CD8-positive, alpha-beta memory T cell (primary cell): ENCODE results near the gene ERG. TPM values are rescaled to one million over a fixed set of nuclear protein-coding genes. Genes with fewer than 3 reads are reported as not detected.

ENCODE experiments used
- CTCF ChIA-PET: fragments of 350-600 bp; sonication (Branson Sonifier 250); formaldehyde crosslinking; loops from one replicate; lab custom pipeline; 2021; ENCODE audit warnings: antibody characterized with exemption; lab: Charles Lee
- POLR2A ChIA-PET: fragments of 350-600 bp; sonication (Branson Sonifier 250); formaldehyde crosslinking; loops from one replicate; lab custom pipeline; 2021; ENCODE audit warnings: antibody characterized with exemption; lab: Charles Lee
- DNase-seq, 5 donors: peaks; one replicate each; pipeline versions ENCODE4 v3.0.0 to v3.0.0-alpha.2; 2020 to 2022; ENCODE audit warnings: mixed read lengths in 1 of 5
- H3K27ac ChIP-seq: one replicate; pipeline ENCODE4 v1.7.0; 2013; ENCODE audit warnings: low read depth, mild to moderate bottlenecking, low read length, moderate library complexity
- H3K27me3 ChIP-seq: 2 replicates; pipeline ENCODE4 v1.7.0; 2013; ENCODE audit warnings: low read length, mild to moderate bottlenecking; ENCODE audit not compliant: insufficient read depth, poor library complexity, severe bottlenecking
- H3K36me3 ChIP-seq: 2 replicates; pipeline ENCODE4 v1.7.0; 2013; ENCODE audit warnings: mild to moderate bottlenecking, low read length, moderate library complexity; ENCODE audit not compliant: insufficient read depth
- H3K4me1 ChIP-seq: 2 replicates; pipeline ENCODE4 v1.7.0; 2013; ENCODE audit warnings: mild to moderate bottlenecking, low read length, moderate library complexity; ENCODE audit not compliant: insufficient read depth
- H3K4me3 ChIP-seq: 2 replicates; pipeline ENCODE4 v1.7.0; 2013; ENCODE audit warnings: mild to moderate bottlenecking, low read length
- H3K9me3 ChIP-seq: 2 replicates; pipeline ENCODE4 v1.7.0; 2013; ENCODE audit warnings: mild to moderate bottlenecking, low read length
- H3K27ac Mint-ChIP-seq, 8 donors: one replicate each; pipeline ENCODE4 v1.8.0; 2020 to 2021; ENCODE audit warnings: mixed read lengths in 8 of 8, mild to moderate bottlenecking in 6 of 8, inconsistent platforms in 3 of 8, moderate library complexity in 3 of 8
- H3K27me3 Mint-ChIP-seq, 2 donors: one replicate each; pipeline ENCODE4 v1.8.0; 2020 to 2021; ENCODE audit warnings: mixed read lengths in 2 of 2, mild to moderate bottlenecking in 1 of 2, moderate library complexity in 1 of 2
- H3K36me3 Mint-ChIP-seq, 3 donors: one replicate each; pipeline ENCODE4 v1.8.0; 2020 to 2021; ENCODE audit warnings: mixed read lengths in 3 of 3, inconsistent platforms in 1 of 3, mild to moderate bottlenecking in 1 of 3
- H3K4me1 Mint-ChIP-seq, 3 donors: one replicate each; pipeline ENCODE4 v1.8.0; 2020 to 2021; ENCODE audit warnings: mixed read lengths in 3 of 3, inconsistent platforms in 1 of 3, mild to moderate bottlenecking in 1 of 3
- H3K4me3 Mint-ChIP-seq, 7 donors: one replicate each; pipeline ENCODE4 v1.8.0; 2020 to 2021; ENCODE audit warnings: mixed read lengths in 7 of 7, mild to moderate bottlenecking in 6 of 7, moderate library complexity in 4 of 7, inconsistent platforms in 2 of 7
- H3K9me3 Mint-ChIP-seq, 5 donors: one replicate each; pipeline ENCODE4 v1.8.0; 2020 to 2022; ENCODE audit warnings: mixed read lengths in 5 of 5, mild to moderate bottlenecking in 3 of 5, moderate library complexity in 2 of 5, inconsistent platforms in 1 of 5
- polyA plus RNA-seq: library from polyadenylated mRNA; unstranded; fragments of 300-500 nt; fragmentation: Illumina TruSeq; gene quantifications from one replicate; pipeline ENCODE4 v1.2.3, GENCODE V29; 2021
- total RNA-seq, 2 experiments: library from RNA; stranded (reverse); gene quantifications; one replicate each; pipeline ENCODE4 v1.2.3, GENCODE V29; 2021

Gene ERG
- total and polyA plus RNA-seq, 3 experiments from 2014 or later: not detected

DNA sequence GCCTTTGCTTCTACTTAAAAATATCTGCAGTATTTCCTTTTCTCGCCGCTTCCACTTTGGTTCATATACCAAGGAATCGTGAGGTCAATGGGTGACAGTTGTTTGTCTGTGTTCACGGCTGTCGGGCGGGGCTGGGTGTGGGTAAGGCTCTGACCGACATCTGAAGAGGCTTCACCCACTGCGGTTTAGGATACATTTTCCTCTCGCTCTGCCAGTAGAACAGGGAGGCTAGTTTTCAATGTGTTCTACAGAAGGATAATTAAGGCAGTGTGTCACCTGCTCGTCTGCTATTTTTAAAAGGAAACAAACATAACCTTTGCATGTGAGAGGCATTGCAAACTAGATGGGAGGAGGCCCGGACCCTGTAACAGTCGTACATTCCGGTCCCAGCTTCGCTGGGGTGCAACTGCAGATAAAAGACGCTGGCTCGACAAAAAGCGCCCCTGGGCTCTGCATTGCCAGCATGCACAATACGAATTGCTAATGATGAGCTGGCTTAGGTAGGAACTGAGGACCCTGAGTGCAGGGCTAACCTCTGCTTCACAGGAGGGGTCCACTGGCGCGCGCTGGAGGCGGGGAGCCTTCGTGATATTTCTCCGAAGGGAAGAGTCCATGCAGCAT, 8.5 kb upstream of the ERG start:
- Mint-ChIP-seq H3K27me3 (peaks cover 6 to 33% of the 10 kb centered on the region in 2 donors), H3K4me3 (peak overlapping the region in 2 of 7 donors; percentile 35 to 44)

DNA sequence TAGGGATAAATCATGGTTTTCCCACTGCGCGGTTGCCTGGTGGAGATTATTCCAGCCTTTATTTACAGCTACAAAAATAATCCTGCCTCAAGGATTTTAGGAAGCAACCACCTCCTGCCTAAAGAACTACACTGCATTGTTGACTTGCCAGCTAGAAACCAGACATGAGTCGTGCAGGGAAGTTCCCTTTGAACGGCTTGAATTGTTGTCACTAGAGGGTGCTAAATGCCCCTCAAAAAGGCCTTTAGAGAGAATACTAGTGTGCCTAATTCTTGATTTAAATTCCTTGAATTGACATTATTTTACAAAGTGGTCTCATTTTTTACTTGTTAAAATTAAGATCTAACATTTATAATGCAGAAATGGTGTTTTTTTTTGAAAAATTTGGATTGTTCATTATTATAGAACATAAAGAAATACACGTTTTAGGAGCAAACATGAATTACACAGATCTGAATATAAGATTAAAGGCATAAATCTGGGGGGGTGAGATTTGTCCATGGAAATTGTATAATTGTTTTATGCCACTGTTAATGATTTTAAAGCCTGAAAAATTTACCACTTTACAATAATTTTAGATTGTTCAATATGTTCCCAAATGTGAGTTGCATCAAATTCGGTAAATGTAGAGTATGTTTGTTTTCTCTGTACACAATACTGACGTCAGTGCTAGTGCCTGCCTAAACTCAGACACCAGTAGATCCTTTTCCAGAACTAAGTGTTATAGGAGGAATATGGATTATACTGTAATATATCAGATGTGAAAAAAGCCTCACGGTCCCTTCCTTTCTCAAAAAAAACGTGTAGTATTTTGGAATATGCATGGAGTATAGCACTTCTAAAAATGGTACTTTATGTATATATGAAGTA, 7.6 kb upstream of the ERG start:
- Mint-ChIP-seq H3K9me3 (no peaks in the 10 kb centered on the region), H3K4me3 (no peak overlapping the region), H3K4me1 (peaks cover 0 to 6% (median 6%) of the 10 kb centered on the region in 3 donors), H3K27ac (no peak overlapping the region), H3K27me3 (peaks cover 7 to 35% of the 10 kb centered on the region in 2 donors), H3K36me3 (no peaks in the 10 kb centered on the region)
- no peaks in the 10 kb centered on the region for H3K27me3 ChIP-seq
- no peaks in the 10 kb centered on the region for H3K9me3 ChIP-seq
- H3K4me1 ChIP-seq: no peaks in the 10 kb centered on the region
- no peak overlapping the region for H3K4me3 ChIP-seq
- ChIA-PET CTCF (no interaction called here), POLR2A (no interaction called here)
- DNase-seq: no peak
- no peaks in the 10 kb centered on the region for H3K36me3 ChIP-seq
- no peak overlapping the region for H3K27ac ChIP-seq

More for the DNA sequence above, 8.5 kb upstream of the ERG start:
- H3K36me3 ChIP-seq: no peaks in the 10 kb centered on the region
- Mint-ChIP-seq H3K27ac (peak overlapping the region in 1 of 8 donors; percentile 76), H3K4me1 (peaks cover 0 to 6% (median 6%) of the 10 kb centered on the region in 3 donors), H3K9me3 (peaks cover 0 to 2% (median 0%) of the 10 kb centered on the region in 5 donors), H3K36me3 (no peaks in the 10 kb centered on the region)
- no peak for DNase-seq
- no peaks in the 10 kb centered on the region for H3K4me1 ChIP-seq
- no peak overlapping the region for H3K4me3 ChIP-seq
- no peaks in the 10 kb centered on the region for H3K27me3 ChIP-seq
- H3K27ac ChIP-seq: no peak overlapping the region
- CTCF ChIA-PET: no interaction called here
- H3K9me3 ChIP-seq: no peaks in the 10 kb centered on the region
- POLR2A ChIA-PET: no interaction called here

DNA sequence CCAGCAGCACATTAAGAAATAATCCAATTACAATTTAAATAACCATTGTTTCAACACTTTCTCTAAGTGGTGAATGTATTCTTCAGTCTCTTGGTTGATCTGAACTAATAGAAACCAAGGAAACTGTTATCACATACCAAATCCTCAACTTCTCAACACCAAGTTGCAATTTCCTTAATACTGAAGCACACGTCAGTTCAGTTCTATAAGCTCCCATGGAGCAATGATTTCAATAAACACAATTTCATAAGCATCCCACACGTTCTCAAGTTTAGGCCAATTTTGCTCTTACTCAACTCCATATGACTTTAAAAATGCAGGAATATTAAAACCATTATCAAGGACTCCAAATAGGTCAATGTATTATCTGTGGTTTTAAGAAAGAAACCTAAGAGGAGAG, 5.8 kb upstream of the ERG start:
- no peaks in the 10 kb centered on the region for H3K36me3 ChIP-seq

DNA sequence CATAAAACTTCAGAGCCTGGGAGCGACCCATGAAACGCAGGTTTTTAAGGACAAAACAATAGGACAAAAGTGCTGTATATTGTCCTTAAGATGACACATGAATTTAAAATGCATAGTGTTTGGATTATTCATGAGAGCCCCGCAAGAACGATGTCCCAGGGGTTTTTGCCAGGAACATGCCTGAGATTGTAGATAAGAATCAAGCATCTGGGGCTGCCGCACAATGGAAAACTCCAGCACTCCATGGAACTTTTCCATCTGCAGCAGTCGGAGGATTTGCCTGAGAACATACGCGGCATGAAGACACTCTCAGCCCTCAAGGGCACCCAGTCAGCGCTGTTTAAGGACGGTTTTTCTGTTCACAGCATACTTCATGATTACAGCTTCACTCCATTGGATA, 5.3 kb upstream of the ERG start:
- no peaks in the 10 kb centered on the region for H3K36me3 ChIP-seq
- no peak for DNase-seq
- H3K9me3 ChIP-seq: no peaks in the 10 kb centered on the region
- ChIA-PET POLR2A (no interaction called here), CTCF (no interaction called here)
- Mint-ChIP-seq H3K36me3 (no peaks in the 10 kb centered on the region), H3K4me3 (no peak overlapping the region), H3K9me3 (no peaks in the 10 kb centered on the region), H3K4me1 (peaks cover 0 to 6% (median 6%) of the 10 kb centered on the region in 3 donors), H3K27ac (no peak overlapping the region), H3K27me3 (peaks cover 7 to 54% of the 10 kb centered on the region in 2 donors)
- no peak overlapping the region for H3K4me3 ChIP-seq
- no peaks in the 10 kb centered on the region for H3K4me1 ChIP-seq
- H3K27me3 ChIP-seq: no peaks in the 10 kb centered on the region
- H3K27ac ChIP-seq: no peak overlapping the region

More for the DNA sequence above, 5.8 kb upstream of the ERG start:
- H3K27me3 Mint-ChIP-seq: peaks cover 7 to 49% of the 10 kb centered on the region in 2 donors
- Histone ChIP-seq H3K27me3 (no peaks in the 10 kb centered on the region), H3K27ac (no peak overlapping the region), H3K9me3 (no peaks in the 10 kb centered on the region), H3K4me1 (no peaks in the 10 kb centered on the region), H3K4me3 (no peak overlapping the region)
- no peaks in the 10 kb centered on the region for H3K9me3 Mint-ChIP-seq
- H3K27ac Mint-ChIP-seq: no peak overlapping the region
- ChIA-PET CTCF (no interaction called here), POLR2A (no interaction called here)
- no peak overlapping the region for H3K4me3 Mint-ChIP-seq
- no peak for DNase-seq
- H3K36me3 Mint-ChIP-seq: no peaks in the 10 kb centered on the region
- H3K4me1 Mint-ChIP-seq: peaks cover 0 to 6% (median 6%) of the 10 kb centered on the region in 3 donors

DNA sequence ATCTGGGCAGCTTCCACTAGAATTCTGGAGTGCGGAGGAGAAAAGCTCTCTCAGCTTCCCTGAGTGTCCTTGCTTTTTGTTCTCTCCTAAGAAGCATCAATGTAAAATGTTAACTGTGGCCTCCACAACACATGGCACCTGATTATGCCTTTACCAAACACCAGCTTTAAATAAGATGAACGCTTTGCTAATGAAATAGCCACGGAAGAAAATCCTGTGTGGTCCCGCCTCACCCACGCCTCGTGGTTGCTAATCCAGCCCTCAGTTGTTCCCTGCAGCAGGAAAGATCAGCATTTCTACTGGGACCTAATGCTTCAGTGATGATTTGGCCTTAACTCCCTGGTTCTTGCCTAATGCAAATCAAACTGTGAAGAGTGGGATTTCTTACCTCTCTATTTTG, 1.8 kb upstream of the ERG start:
- no peak overlapping the region for H3K4me3 ChIP-seq
- H3K4me1 ChIP-seq: no peaks in the 10 kb centered on the region
- no peaks in the 10 kb centered on the region for H3K36me3 Mint-ChIP-seq
- H3K36me3 ChIP-seq: no peaks in the 10 kb centered on the region
- peaks cover 9 to 66% of the 10 kb centered on the region in 2 donors for H3K27me3 Mint-ChIP-seq
- DNase-seq: no peak
- H3K9me3 Mint-ChIP-seq: no peaks in the 10 kb centered on the region
- no peak overlapping the region for H3K27ac ChIP-seq
- no peaks in the 10 kb centered on the region for H3K9me3 ChIP-seq
- no peaks in the 10 kb centered on the region for H3K27me3 ChIP-seq
- no peak overlapping the region for H3K27ac Mint-ChIP-seq
- ChIA-PET CTCF (no interaction called here), POLR2A (no interaction called here)
- H3K4me3 Mint-ChIP-seq: no peak overlapping the region
- no peaks in the 10 kb centered on the region for H3K4me1 Mint-ChIP-seq

GRCh38 chr21:38499296-38499695, 1.0 kb upstream of the ERG start:
- ChIA-PET POLR2A (no interaction called here), CTCF (no interaction called here)
- Mint-ChIP-seq H3K27me3 (peaks cover 9 to 69% of the 10 kb centered on the region in 2 donors), H3K4me3 (no peak overlapping the region), H3K36me3 (no peaks in the 10 kb centered on the region), H3K27ac (peak overlapping the region in 1 of 8 donors; percentile 4), H3K4me1 (no peaks in the 10 kb centered on the region), H3K9me3 (no peaks in the 10 kb centered on the region)
- Histone ChIP-seq H3K27me3 (no peaks in the 10 kb centered on the region), H3K36me3 (no peaks in the 10 kb centered on the region), H3K4me1 (no peaks in the 10 kb centered on the region), H3K9me3 (no peaks in the 10 kb centered on the region), H3K4me3 (no peak overlapping the region), H3K27ac (no peak overlapping the region)
- no peak for DNase-seq

DNA sequence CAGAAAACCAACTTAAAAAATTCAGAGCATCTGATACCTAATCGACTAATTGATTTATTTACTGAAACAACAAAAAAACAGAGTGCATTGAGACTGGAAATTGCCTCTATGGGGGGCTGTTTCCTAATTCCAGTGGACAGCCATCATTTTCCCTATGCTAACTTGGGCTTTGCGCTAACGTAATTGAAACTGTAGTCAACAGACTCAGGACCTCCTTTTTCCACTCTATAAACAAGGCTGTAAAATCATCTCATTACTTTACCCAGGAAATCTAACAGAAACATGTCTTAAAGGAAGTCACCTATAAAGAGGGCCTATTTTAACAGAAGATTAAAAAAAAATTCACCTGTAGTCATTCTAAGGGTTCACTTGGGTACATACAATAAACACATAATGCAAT, 2.1 kb downstream of the ERG start:
- H3K4me1 Mint-ChIP-seq: no peaks in the 10 kb centered on the region
- no peak overlapping the region for H3K27ac Mint-ChIP-seq
- CTCF ChIA-PET: no interaction called here

DNA sequence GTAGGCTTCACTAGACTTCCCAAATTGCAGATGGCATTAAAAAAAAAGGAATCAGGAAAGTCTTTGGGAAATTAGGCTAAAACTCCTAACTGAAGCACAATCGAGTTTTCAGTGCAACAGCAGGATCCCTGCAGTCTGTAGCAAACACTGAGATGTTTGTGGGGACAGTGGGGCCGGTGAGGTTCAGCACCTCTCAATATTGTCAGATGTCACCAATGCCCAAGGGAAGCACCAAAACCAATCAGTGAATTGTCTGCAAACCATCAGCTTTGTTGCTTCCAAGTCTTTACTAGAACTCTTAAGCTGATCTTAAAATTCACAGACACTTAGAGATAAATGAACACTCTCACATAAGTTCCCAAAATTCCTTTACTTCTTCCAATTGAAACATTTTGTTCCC, 2.6 kb downstream of the ERG start:
- Histone ChIP-seq H3K4me3 (no peak overlapping the region), H3K27me3 (no peaks in the 10 kb centered on the region), H3K4me1 (no peaks in the 10 kb centered on the region), H3K27ac (no peak overlapping the region), H3K36me3 (no peaks in the 10 kb centered on the region), H3K9me3 (no peaks in the 10 kb centered on the region)
- no peak overlapping the region for H3K27ac Mint-ChIP-seq
- peaks cover 15 to 65% of the 10 kb centered on the region in 2 donors for H3K27me3 Mint-ChIP-seq
- H3K4me3 Mint-ChIP-seq: no peak overlapping the region
- H3K36me3 Mint-ChIP-seq: no peaks in the 10 kb centered on the region
- CTCF ChIA-PET: no interaction called here
- H3K4me1 Mint-ChIP-seq: no peaks in the 10 kb centered on the region
- POLR2A ChIA-PET: no interaction called here
- no peak for DNase-seq
- no peaks in the 10 kb centered on the region for H3K9me3 Mint-ChIP-seq

More for the DNA sequence above, 2.1 kb downstream of the ERG start:
- Histone ChIP-seq H3K36me3 (no peaks in the 10 kb centered on the region), H3K27ac (no peak overlapping the region), H3K4me1 (no peaks in the 10 kb centered on the region), H3K9me3 (no peaks in the 10 kb centered on the region), H3K4me3 (no peak overlapping the region), H3K27me3 (no peaks in the 10 kb centered on the region)
- POLR2A ChIA-PET: no interaction called here
- no peaks in the 10 kb centered on the region for H3K9me3 Mint-ChIP-seq
- H3K36me3 Mint-ChIP-seq: no peaks in the 10 kb centered on the region
- DNase-seq: no peak
- no peak overlapping the region for H3K4me3 Mint-ChIP-seq
- peaks cover 15 to 65% of the 10 kb centered on the region in 2 donors for H3K27me3 Mint-ChIP-seq
